HG03520 (cell line): ENCODE measurements around the gene EGFL6.

Experiments used
- ATAC-seq: cut with Tn5 transposase; IDR thresholded peaks from one replicate; pipeline ENCODE4 v1.9.1; 2021; ENCODE audit warnings: mild to moderate bottlenecking, moderate library complexity; ENCODE audit not compliant: unreplicated experiment

The EGFL6 gene

GRCh38 chrX:13569479-13570260 lies at the start of gene EGFL6:
TSS of gene EGFL6 (plus strand) at chrX:13569601. CDS start at chrX:13569862, 261 bp downstream.
- ATAC-seq = no peak

GRCh38 chrX:13520351-13520750 lies 49.0 kb upstream of the EGFL6 start:
- ATAC-seq = no peak

GRCh38 chrX:13520936-13521335 lies 48.5 kb upstream of the EGFL6 start:
- no peak for ATAC-seq

GRCh38 chrX:13522811-13523210 lies 46.6 kb upstream of the EGFL6 start:
- ATAC-seq = no peak

- no peak for ATAC-seq
Measured at GRCh38 chrX:13533726-13534125, 35.7 kb upstream of the EGFL6 start.

GRCh38 chrX:13535376-13536165 lies 33.8 kb upstream of the EGFL6 start:
- ATAC-seq = no peak

- no peak for ATAC-seq
Measured at GRCh38 chrX:13536551-13536950, 32.9 kb upstream of the EGFL6 start.

- no peak for ATAC-seq
Measured at GRCh38 chrX:13538414-13538813, 31.0 kb upstream of the EGFL6 start.

GRCh38 chrX:13540602-13541001 lies 28.8 kb upstream of the EGFL6 start:
- no peak for ATAC-seq

- ATAC-seq = no peak
Measured at GRCh38 chrX:13545726-13546125, 23.7 kb upstream of the EGFL6 start.

GRCh38 chrX:13547671-13548070 lies 21.7 kb upstream of the EGFL6 start:
- ATAC-seq = no peak

- ATAC-seq = no peak
Measured at GRCh38 chrX:13550346-13550745, 19.1 kb upstream of the EGFL6 start.

- no peak for ATAC-seq
Measured at GRCh38 chrX:13551610-13552009, 17.8 kb upstream of the EGFL6 start.

- ATAC-seq = no peak
Measured at GRCh38 chrX:13552892-13553291, 16.5 kb upstream of the EGFL6 start.

GRCh38 chrX:13565511-13565910 lies 3.9 kb upstream of the EGFL6 start:
- ATAC-seq = no peak

GRCh38 chrX:13570261-13570605 lies 832 bp downstream of the EGFL6 start:
- ATAC-seq = no peak

- ATAC-seq = no peak
Measured at GRCh38 chrX:13571136-13571535, 1.7 kb downstream of the EGFL6 start.

GRCh38 chrX:13574600-13574999 lies 5.2 kb downstream of the EGFL6 start:
- ATAC-seq = no peak

- ATAC-seq = no peak
Measured at GRCh38 chrX:13579661-13580060, 10.3 kb downstream of the EGFL6 start.

GRCh38 chrX:13581554-13581953 lies 12.2 kb downstream of the EGFL6 start:
- no peak for ATAC-seq

- ATAC-seq = no peak
Measured at GRCh38 chrX:13587786-13588477, 18.5 kb downstream of the EGFL6 start.

GRCh38 chrX:13590207-13590606 lies 20.8 kb downstream of the EGFL6 start:
- ATAC-seq = no peak
